HepG2 (cell line): ENCODE data around the gene RPS6KL1. TPM values are rescaled to one million over a fixed set of nuclear protein-coding genes. Genes with fewer than 3 reads are reported as not detected.

Experiments
- ATF7-NPFF ChIP-seq: sonication (generic); formaldehyde crosslinking; IDR thresholded peaks from 2 replicates; pipeline ENCODE4 v1.8.1; 2023; ENCODE audit warnings: mild to moderate bottlenecking, low read depth, missing genetic modification reagents, moderate library complexity
- CENPT ChIP-seq: sonication (generic); formaldehyde crosslinking; IDR thresholded peaks from 2 replicates; pipeline ENCODE4 v1.8.0; 2022; ENCODE audit warnings: low read depth, mild to moderate bottlenecking, moderate library complexity, missing genetic modification reagents
- DR1 ChIP-seq: sonication (generic); formaldehyde crosslinking; IDR thresholded peaks from 2 replicates; pipeline ENCODE4 v1.8.0; 2021; ENCODE audit warnings: mild to moderate bottlenecking, missing genetic modification reagents, inconsistent platforms
- FOXA3 ChIP-seq: IDR thresholded peaks from 2 replicates; pipeline ENCODE4 v1.6.1; 2016; ENCODE audit warnings: missing genetic modification reagents, missing compliant biosample characterization
- HCFC1 ChIP-seq: fragments of 150-350 bp; IDR thresholded peaks from 2 replicates; pipeline ENCODE4 v1.6.1; 2014; ENCODE audit warnings: low read depth, low read length
- HNRNPK ChIP-seq: fragments of 200-400 bp; formaldehyde crosslinking; IDR thresholded peaks from 2 replicates; pipeline ENCODE4 v1.6.1; 2018; ENCODE audit warnings: low read length, low read depth, moderate library complexity, mild to moderate bottlenecking; ENCODE audit not compliant: poor library complexity, severe bottlenecking
- HOXD1 ChIP-seq: sonication (generic); formaldehyde crosslinking; IDR thresholded peaks from 2 replicates; pipeline ENCODE4 v1.5.0; 2020; ENCODE audit warnings: missing genetic modification reagents
- JUNB ChIP-seq: sonication (generic); formaldehyde crosslinking; IDR thresholded peaks from 2 replicates; pipeline ENCODE4 v1.8.0; 2022; ENCODE audit warnings: missing genetic modification reagents, mild to moderate bottlenecking, borderline replicate concordance
- MTA1 ChIP-seq: sonication (generic); formaldehyde crosslinking; IDR thresholded peaks from 2 replicates; pipeline ENCODE4 v1.4.0; 2020; ENCODE audit warnings: missing genetic modification reagents, mild to moderate bottlenecking, borderline replicate concordance
- THAP9 ChIP-seq: sonication (generic); formaldehyde crosslinking; IDR thresholded peaks from 2 replicates; pipeline ENCODE4; 2020; ENCODE audit warnings: missing genetic modification reagents, mild to moderate bottlenecking, borderline replicate concordance
- ZBTB3 ChIP-seq: sonication (generic); formaldehyde crosslinking; IDR thresholded peaks from 2 replicates; pipeline ENCODE4 v1.4.0; 2020; ENCODE audit warnings: low read depth, mild to moderate bottlenecking, moderate library complexity, missing genetic modification reagents, borderline replicate concordance
- ZBTB42 ChIP-seq: sonication (generic); formaldehyde crosslinking; IDR thresholded peaks from 2 replicates; pipeline ENCODE4 v1.5.0; 2020; ENCODE audit warnings: mild to moderate bottlenecking, missing genetic modification reagents
- ZBTB44 ChIP-seq: sonication (generic); formaldehyde crosslinking; IDR thresholded peaks from 2 replicates; pipeline ENCODE4 v1.4.0; 2020; ENCODE audit warnings: missing genetic modification reagents
- ZC3H4 ChIP-seq: sonication (generic); formaldehyde crosslinking; IDR thresholded peaks from 2 replicates; pipeline ENCODE4 v1.4.0; 2020; ENCODE audit warnings: missing genetic modification reagents, borderline replicate concordance
- ZFP1 ChIP-seq: IDR thresholded peaks from 2 replicates; pipeline ENCODE4 v1.6.1; 2016
- ZMAT5 ChIP-seq: sonication (generic); formaldehyde crosslinking; IDR thresholded peaks from 2 replicates; pipeline ENCODE4 v1.5.0; 2020; ENCODE audit warnings: mild to moderate bottlenecking, low read depth, missing genetic modification reagents, borderline replicate concordance
- ZNF136 ChIP-seq: sonication (generic); formaldehyde crosslinking; IDR thresholded peaks from 2 replicates; pipeline ENCODE4 v1.8.1; 2022; ENCODE audit warnings: low read depth, mild to moderate bottlenecking, moderate library complexity, missing genetic modification reagents
- ZNF280B ChIP-seq: sonication (generic); formaldehyde crosslinking; IDR thresholded peaks from 2 replicates; pipeline ENCODE4 v1.5.0; 2020; ENCODE audit warnings: missing genetic modification reagents, mild to moderate bottlenecking, borderline replicate concordance
- ZNF335 ChIP-seq: sonication (generic); formaldehyde crosslinking; IDR thresholded peaks from 2 replicates; pipeline ENCODE4 v1.4.0; 2020; ENCODE audit warnings: missing genetic modification reagents
- ZNF543 ChIP-seq: sonication (generic); formaldehyde crosslinking; IDR thresholded peaks from 2 replicates; pipeline ENCODE4 v1.4.0; 2020; ENCODE audit warnings: mild to moderate bottlenecking, missing genetic modification reagents
- ZNF883 ChIP-seq: sonication (generic); formaldehyde crosslinking; IDR thresholded peaks from 2 replicates; pipeline ENCODE4 v1.5.1; 2020; ENCODE audit warnings: mild to moderate bottlenecking, missing genetic modification reagents; ENCODE audit errors: not compliant biosample characterization
- polyA plus RNA-seq, 8 experiments: library from polyadenylated mRNA; depleted of rRNA in 3 of 8; stranded (reverse) in 7 of 8; unstranded in 1 of 8; fragments of >200 nt; fragmentation: Illumina TruSeq in 4 of 8; extraction: Trizol in 4 of 8; gene quantifications; 2 replicates each; pipeline versions ENCODE4 v1.2.1 to v1.2.3, GENCODE V29; 2011 to 2016; ENCODE audit warnings: low read depth in 4 of 8, missing spikeins in 1 of 8, mixed read lengths in 1 of 8; ENCODE audit not compliant: insufficient read depth in 1 of 8
- total RNA-seq, 5 experiments: library from RNA; depleted of rRNA; stranded (reverse); fragments of >200 nt; fragmentation: Illumina TruSeq; extraction: Trizol; gene quantifications; 2 replicates each; pipeline ENCODE4 v1.2.3, GENCODE V29; 2016; ENCODE audit warnings: low read depth in 1 of 5

The RPS6KL1 gene
- total and polyA plus RNA-seq, 2 of the 13 experiments (the other 11 are each of a cell fraction or from before 2014, with no cell fraction given): 6.5 to 11.5 TPM

DNA sequence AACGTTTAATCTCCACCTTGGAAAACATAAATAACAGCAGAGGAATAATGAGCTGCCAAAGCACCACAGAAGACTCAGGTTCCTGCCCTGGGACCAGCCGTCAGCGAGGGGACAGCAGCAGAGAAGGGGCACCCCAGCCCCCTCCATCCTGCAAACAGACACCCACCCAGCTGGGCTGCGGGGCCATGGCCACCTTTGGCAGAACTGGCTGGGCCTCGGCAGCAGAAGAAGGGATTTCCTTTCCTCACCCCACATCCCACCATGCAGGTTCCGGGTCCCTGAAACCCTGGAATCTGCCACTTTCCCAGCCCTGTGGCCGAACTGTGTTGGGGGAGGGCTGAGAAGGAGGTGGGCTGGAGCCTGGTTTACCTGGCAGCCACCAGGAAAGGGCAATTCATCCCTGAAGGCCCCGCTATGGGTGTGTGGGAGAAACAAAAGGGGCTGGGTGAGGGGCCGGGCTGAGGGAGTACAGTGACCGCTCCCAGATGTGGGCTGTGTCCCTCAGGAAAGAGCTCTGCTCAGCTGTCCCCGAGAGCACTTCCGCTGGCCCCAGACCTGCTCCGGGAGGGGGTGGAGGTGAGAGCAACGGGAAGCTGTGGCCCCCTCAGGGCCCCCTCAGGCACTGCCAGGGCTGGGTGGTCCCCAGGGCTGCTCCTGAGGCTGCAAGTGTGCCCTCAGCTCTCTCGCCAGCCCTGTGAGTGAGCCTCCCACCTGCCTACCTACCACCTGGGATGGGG is 28.6 kb upstream of the RPS6KL1 start (continued):
- no peak for TF ChIP-seq THAP9 (CRISPR knock-in tag)
- TF ChIP-seq ZBTB3 (CRISPR knock-in tag): no peak
- no peak for TF ChIP-seq MTA1 (CRISPR knock-in tag)
- no peak for TF ChIP-seq ZMAT5 (CRISPR knock-in tag)
- no peak for TF ChIP-seq ZBTB44
- TF ChIP-seq HCFC1: no peak
- no peak for TF ChIP-seq ZNF883 (CRISPR knock-in tag)
- no peak for TF ChIP-seq JUNB (CRISPR knock-in tag)
- TF ChIP-seq ZNF280B (CRISPR knock-in tag): peak; percentile 15; the same call in 1 of the 2 replicates
- no peak for TF ChIP-seq HOXD1 (CRISPR knock-in tag)
- no peak for TF ChIP-seq ZC3H4 (CRISPR knock-in tag)
- TF ChIP-seq HNRNPK: no peak
- no peak; the same call in 1 of the 2 replicates for TF ChIP-seq ZBTB42 (CRISPR knock-in tag)
- no peak for TF ChIP-seq ZNF136 (CRISPR knock-in tag)
- no peak for TF ChIP-seq ZNF543 (CRISPR knock-in tag)
- TF ChIP-seq ZNF335 (CRISPR knock-in tag): 0 out of 2 replicates have a peak, but pooled peaks have one; percentile 4
- no peak for TF ChIP-seq CENPT (CRISPR knock-in tag)
- no peak for TF ChIP-seq FOXA3 (CRISPR knock-in tag)
- no peak for TF ChIP-seq DR1 (CRISPR knock-in tag)
- TF ChIP-seq ATF7-NPFF (CRISPR knock-in tag): peak; percentile 68; the same call in 1 of the 2 replicates
- TF ChIP-seq ZFP1 (CRISPR knock-in tag): no peak
